ENCODE results near the gene C18orf54. TPM values are rescaled to one million over a fixed set of nuclear protein-coding genes. Genes with fewer than 3 reads are reported as not detected.

Gene C18orf54
- total RNA-seq, 1 donor: 10.5 TPM

- TF ChIP-seq CTCF (IDR thresholded peaks at IDR 0.05; ENCODE audit: insufficient read depth, low read length): no peak
- DNase-seq (ENCODE audit: low read depth): no peak
These were observed 29.9 kb downstream of the C18orf54 start for GRCh38 chr18:54387631-54388030.

DNA sequence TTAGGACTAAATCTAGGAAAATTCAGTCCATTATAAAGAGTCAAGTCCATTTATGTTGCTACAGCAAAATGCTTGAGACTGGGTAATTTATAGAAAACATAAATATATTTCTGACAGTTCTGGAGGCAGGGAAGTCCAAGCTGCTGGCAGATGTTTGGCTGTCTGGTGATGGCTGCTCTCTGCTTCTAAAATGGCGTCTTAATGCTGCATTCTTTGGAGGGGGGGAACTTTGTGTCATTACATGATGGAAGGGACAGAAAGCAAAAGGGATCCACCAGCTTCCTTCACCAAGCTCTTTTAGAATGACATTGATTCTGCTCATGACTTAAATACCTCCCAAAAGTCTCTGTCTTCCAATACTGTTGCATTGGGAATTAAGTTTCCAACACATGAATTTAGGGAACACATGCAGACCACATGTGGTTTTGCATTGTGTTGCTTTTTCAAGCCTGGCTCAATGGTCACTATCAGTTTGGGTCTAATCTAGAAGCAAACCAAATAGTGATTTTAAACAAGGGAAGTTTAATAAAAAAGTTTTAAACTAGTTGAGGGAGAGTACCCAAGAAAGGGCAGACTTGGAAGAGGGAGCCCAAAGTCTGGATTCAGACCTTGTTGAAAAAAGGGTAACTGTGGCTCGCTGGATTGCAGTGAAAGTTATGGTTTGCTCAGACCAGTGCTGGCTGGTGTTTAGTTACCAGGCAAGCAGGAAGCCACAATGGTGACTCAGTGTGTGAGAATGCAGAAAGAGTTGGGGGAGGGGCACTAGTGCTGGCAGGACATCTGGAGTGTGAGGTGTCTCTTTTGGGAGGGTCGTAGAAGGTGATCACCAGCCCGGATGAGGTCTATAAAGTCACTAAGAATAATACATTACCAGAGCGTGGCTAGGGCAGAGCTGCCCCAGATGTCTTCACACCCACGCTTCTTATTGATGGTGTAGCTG lies 30.8 kb downstream of the C18orf54 start:
- peak; percentile 73 for DNase-seq (ENCODE audit: low read depth)
- TF ChIP-seq CTCF (IDR thresholded peaks at IDR 0.05; ENCODE audit: insufficient read depth, low read length): no peak

More at GRCh38 chr18:54387631-54388030, 29.9 kb downstream of the C18orf54 start:
- no peak overlapping the region for H3K4me3 ChIP-seq (ENCODE audit: low read depth, low read length)

DNA sequence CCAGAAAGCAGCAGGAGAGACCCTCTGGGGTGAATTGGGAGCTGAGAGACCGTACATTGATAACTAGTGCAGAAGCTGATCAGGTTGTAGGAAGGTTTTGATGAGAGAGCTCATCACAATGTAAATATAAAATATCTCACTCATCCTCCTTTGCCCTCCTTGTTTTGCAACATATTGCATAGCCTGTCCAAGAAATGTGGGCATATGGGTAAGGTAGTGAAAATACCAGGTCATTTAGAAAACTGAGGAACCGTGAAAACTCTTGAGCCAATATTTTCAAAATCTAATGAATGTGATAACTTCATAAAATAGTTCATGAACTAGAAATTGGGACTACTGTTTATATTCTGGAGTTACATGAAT lies 31.4 kb downstream of the C18orf54 start:
- H3K4me3 ChIP-seq (ENCODE audit: low read depth, low read length): no peak overlapping the region
- TF ChIP-seq CTCF (IDR thresholded peaks at IDR 0.05; ENCODE audit: insufficient read depth, low read length): no peak
- DNase-seq (ENCODE audit: low read depth): no peak

More for the DNA sequence above, 30.8 kb downstream of the C18orf54 start:
- no peak overlapping the region for H3K4me3 ChIP-seq (ENCODE audit: low read depth, low read length)

DNA sequence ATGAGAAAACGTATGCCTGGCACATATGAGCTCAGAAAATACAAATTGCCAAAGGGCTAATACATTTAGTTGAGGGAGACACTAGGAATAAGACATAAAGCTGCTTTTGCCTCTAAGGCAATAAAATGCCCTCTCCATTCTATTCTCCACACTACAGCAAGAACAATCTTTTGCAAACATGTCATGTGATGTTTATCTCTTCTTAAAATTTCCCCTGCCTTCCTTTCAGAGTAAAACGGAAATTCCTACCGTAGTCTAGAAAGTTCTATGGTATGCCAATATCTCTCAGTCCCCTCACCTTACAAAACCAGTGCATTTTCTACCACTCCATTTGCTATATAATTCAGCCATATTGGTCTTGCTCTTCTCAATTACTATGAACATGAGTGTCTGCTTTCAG lies 33.1 kb downstream of the C18orf54 start:
- no peak for DNase-seq (ENCODE audit: low read depth)
- no peak for TF ChIP-seq CTCF (IDR thresholded peaks at IDR 0.05; ENCODE audit: insufficient read depth, low read length)
- no peak overlapping the region for H3K4me3 ChIP-seq (ENCODE audit: low read depth, low read length)

DNA sequence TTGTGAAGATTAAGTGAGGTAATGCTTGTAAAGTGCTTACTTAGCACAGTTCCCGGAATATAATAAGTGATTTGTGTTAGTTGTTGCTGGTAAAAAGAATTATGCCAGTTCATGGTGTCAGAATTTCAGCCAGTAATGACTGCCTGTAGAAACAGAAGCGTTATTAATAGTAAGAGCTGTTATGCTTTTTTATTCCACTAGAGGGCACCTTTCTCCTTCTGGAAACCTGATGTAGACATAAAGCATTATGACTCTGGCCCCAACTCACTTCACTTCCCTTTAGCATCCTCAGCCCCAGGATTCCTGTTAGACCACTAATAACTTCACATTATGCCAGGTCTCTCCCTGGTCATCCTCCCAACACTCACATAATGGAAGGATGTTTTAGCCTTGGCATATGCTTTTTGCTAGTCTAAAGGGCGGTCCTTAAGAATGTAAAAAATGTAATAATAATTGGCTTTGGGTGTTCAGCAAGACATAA lies 34.9 kb downstream of the C18orf54 start:
- peak; percentile 79 for DNase-seq (ENCODE audit: low read depth)
- TF ChIP-seq CTCF (IDR thresholded peaks at IDR 0.05; ENCODE audit: insufficient read depth, low read length): peak; percentile 70
- no peak overlapping the region for H3K4me3 ChIP-seq (ENCODE audit: low read depth, low read length)

DNA sequence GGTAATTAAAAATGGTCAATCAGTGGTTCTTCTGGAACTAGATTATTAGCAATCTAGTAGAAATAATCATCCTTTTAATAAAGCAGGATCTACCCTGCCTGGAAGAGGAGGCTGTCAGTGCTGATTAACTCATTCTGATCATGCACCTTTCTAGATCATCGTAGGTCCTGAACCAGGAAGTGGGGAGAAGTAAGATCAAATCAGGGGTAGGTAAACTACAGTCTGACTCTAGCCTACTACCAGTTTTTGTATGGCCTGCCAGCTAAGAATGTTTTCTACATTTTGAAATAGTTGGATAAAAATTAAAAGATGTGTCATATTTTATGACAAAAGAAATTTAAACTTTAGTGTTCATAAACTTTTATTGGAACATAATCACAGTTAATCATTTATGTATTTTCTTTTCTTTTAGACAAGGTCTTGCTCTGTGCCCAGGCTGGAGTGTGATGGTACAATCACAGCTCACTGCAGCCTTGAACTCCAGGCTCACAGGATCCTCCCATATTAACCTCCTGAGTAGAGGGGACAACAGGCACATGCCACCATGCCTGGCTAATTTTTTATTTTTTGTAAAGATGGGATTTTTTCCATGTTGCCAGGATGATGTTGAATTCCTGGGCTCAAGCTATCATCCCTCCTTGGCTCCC lies 36.1 kb downstream of the C18orf54 start:
- no peak for TF ChIP-seq CTCF (IDR thresholded peaks at IDR 0.05; ENCODE audit: insufficient read depth, low read length)
- no peak for DNase-seq (ENCODE audit: low read depth)
- H3K4me3 ChIP-seq (ENCODE audit: low read depth, low read length): no peak overlapping the region
